Measurements from ENCODE around the gene C15orf39.
"Not testable (repeated sequence)": the region's sequence is repeated elsewhere in the genome, so short reads cannot be mapped to it uniquely, and the experiment has no call there.

The C15orf39 gene

GRCh38 chr15:75231836-75232235 is 30.2 kb downstream of the C15orf39 start:
- no peak for DNase-seq (ENCODE audit: low read depth)

GRCh38 chr15:75232252-75232813 is 30.7 kb downstream of the C15orf39 start:
- no peak for DNase-seq (ENCODE audit: low read depth)

- DNase-seq (ENCODE audit: low read depth) = no peak
Measured at GRCh38 chr15:75232826-75233503, 31.3 kb downstream of the C15orf39 start.

DNA sequence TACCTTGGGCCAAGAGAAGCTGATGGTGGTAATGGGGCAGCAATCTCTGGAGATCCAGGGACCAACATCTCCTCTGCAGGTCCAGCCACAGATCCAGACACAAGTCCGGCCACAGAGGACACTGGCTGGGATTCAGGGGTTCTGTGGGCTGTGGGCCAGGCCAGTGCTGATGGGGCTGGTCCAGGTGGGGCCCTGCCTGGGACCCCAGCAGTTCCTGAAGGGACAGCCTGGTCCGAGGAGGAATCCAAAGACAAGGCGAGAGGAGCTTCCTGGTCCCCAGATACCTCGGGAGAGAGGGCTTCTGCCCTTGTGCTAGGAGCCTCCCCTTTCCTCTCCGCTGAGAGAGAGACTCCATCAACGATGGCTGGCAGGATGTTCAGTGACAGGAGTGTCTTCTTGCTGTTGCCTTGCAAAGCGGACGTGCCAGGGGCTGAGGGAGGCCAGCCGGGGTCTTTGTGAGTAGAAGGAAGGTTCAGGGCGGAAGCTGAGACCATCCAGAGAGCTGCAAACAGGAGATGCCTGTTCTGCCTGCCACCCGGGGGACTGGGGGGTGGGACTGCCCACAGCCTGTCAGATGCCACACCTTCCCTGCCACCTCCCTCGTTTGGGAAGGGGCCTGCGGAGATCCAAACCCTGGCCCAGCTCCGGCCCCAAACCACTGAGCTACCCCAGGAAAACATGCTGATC is 32.0 kb downstream of the C15orf39 start:
- DNase-seq (ENCODE audit: low read depth) = no peak

DNA sequence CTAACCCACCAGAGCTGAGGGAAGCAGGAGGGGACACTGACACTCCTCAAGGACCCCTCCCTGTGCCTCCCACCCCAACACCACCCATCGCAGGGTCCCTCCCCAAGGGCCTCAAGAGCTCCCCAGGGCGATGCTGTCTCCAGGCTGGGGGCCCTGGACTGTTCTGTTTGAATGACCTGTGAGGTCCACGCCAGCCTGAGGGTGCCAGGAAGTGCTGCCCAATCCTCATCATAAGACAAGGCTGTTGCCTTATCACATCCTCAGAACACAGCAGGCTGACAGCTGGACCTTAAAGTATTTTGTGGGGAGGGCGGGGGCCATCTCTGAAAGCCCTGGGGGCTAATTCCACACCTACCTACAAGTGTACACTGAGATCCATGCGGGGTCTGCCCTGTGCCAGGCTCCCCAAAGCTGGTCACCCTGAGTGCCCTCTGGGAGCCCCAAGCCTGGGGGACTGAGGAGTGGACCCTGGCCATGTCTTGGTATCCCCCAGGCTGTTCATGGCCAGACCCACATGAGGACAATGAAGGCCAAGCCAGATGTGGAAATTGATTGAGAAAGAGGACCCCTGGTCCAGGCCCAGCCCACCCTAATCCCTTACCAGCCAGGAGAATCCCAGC is 32.6 kb downstream of the C15orf39 start:
- DNase-seq (ENCODE audit: low read depth) = no peak

DNA sequence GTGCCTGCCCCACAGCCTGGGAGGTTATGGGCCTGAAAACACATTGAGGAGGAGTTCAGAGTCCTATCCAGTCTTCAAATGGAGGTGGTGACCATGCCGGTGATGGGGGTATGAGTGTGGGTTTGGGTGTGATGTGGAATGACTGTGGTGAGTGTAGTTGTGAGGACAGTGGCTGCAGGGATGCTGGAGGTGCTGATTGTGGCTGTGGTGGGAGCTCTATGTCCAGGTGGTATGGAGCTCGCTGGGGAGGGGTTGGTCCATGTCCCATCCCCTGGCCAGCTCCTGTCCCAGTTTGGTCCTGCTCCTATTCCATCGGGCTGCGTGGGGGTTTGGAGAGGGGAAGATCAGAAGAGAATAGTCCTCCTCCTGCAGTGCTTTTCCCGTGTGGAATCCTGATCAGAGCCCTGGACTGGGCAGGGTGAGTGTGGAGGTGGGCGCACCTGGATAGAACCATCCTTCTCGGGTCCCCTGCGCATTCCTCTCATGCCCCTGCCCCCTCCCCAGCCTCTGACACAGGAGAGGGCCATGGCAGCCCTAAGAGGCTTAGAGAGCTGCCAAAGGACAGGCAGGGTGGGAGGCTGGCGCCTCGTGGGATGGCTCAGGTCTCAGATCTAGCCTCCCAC is 33.5 kb downstream of the C15orf39 start:
- no peak for DNase-seq (ENCODE audit: low read depth)

DNA sequence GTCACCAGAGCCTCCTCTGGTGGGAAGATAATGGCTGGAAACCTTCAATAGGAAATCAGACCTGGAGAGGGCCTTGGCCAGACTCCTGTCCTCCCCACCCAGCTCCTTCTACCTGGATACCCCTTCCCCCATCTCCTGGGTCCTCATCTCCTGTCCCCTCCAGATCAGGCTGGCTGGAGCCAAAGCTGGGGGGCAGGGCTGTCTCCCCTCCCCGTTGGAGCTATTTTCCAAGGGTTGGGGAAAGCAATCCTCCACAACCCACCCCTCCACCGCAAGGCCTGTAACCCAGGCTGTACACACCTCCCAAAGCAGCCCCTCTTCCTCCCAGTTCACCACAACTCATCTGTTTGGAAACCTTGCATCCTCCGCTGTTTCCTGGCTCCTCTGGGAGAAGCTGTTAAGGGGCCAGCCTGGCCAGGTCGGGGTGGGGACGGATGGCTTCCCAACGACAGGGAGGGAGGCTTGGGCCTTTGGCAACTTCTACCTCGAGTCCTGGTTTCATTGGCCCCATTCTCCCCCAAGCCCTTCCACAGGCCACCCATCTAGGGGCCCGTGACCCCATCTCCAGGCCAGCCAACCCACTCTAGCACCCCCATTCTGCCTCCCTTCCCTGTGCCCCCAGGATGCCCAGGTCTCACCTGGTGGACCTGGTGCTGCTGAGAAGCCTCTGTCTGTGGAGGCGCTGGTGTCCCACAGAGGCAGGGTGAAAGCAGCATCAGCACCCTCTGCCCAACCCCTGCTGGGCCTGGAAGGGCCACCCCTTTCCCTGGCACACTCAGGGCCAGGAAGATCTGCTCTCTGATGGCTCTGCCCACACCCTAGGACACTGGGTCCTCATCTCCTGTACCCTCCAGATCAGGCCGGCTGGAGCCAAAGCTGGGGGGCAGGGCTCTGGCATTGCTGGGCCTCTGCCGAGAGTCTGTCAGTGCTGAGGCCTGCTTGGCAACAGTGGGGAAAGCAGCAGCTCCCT is 34.4 kb downstream of the C15orf39 start:
- no peak for DNase-seq (ENCODE audit: low read depth)

DNA sequence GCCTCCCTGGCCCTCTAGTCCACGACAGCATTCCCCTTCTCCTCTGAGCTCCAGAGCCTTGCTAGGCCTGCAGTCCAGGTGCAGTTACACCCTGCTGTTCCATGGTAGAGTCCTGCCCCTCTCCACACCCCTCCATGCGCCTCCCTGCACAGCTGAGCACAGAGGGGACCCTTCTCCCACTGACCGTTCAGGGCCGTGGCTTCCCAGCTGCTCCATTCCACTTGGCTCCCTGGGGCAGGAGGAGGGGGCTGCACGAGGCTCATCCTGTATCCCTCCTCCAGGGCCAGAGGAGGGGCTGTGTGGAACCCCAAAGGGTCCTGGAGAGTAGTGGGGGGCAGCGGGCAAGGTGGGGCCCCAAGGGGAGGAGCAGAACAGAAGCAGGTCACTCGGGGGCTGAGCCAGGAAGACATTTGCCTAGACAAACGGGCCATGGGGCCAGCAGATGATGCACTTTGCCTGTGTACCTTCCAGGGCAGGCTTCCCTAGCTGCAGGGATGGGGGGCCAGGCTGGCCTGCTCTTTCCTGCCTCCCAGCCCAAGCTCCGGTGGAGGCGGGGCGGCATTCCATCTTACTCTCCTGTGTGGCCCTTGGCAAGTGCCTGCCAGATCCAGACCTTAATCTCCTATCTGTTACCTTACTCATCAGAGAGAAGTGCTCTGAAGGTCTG is 35.8 kb downstream of the C15orf39 start:
- DNase-seq (ENCODE audit: low read depth) = no peak

GRCh38 chr15:75238150-75238549 is 36.5 kb downstream of the C15orf39 start:
- DNase-seq (ENCODE audit: low read depth) = no peak

- DNase-seq (ENCODE audit: low read depth) = not testable (repeated sequence)
Measured at GRCh38 chr15:75245741-75246140, 44.1 kb downstream of the C15orf39 start.

DNA sequence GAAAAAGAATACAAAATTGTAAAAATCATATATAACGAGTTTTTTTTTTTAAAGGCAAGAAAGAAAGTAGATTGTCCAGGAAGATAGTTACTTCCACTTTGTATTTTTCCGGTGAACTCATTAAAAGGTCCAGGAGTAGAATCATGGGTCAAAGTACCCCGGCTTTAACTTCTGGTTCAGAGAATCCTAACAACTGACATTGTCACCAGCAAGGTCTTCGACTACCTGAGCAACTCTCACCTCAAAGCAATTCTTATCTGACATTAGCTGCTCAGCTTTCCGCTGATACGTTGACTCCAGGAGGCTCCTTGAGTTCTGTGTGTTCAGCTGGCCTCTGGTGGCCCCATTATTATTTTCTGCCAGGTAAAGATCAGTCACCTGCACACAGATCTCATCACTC is 47.3 kb downstream of the C15orf39 start:
- DNase-seq (ENCODE audit: low read depth) = not testable (repeated sequence)

DNA sequence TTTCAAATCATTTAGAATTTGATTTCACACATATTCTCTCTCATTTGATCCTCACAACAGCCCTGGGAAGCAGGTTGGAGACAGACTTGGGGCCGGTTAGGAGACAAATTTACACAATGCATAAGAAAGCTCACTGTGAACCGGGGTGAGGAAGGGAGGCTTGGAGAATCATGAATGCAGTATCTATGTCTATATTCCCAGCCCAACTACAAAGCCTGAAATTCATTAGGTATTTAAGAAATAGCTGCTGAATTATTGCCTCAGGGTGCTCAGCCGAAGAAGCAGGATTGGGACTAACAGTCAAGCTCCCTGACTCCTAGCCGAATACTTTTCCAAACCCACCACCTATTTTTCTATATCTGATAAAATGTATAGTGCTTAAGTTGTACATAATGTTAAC is 48.0 kb downstream of the C15orf39 start:
- DNase-seq (ENCODE audit: low read depth) = no peak

DNA sequence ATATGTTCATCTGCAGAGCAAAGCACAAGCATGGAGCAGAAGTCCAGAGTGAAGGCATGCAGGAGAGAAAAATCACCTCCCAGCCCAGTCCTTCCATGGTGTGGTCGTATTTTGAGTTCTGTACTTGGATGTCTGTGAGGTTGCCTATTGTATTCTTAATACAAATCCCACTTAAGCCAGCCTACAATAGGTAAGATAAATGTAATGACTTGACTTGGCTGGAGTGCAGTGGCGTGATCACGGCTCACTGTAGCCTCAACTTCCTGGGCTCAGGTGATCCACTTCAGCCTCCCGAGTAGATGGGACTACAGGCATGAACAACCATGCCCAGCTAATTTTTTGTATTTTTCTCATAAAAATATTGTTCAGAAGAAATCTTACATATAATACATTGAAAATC is 49.7 kb downstream of the C15orf39 start:
- DNase-seq (ENCODE audit: low read depth) = not testable (repeated sequence)

DNA sequence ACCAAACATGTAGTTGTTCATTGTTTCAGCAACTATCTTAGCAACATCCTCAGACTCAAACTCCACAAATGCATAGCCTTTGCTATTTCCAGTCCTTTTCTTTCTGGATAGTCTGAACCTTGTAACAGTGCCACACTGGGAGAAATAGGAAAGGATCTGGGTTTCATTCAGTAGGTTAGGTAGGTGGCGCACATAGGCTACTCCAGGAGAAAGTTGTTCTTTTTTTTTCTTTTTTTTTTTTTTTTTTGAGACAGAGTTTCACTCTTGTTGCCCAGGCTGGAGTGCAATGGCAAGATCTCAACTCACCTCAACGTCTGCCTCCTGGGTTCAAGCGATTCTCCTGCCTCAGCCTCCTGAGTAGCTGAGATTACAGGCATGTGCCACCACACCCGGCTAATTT is 50.6 kb downstream of the C15orf39 start:
- not testable (repeated sequence) for DNase-seq (ENCODE audit: low read depth)

GRCh38 chr15:75258034-75258433 is 56.4 kb downstream of the C15orf39 start, which contains the start of gene GOLGA6C:
GOLGA6C (plus strand) TSS chr15:75258334; CDS start chr15:75258599, 265 bp downstream.
- DNase-seq (ENCODE audit: low read depth) = not testable (repeated sequence)

GRCh38 chr15:75258620-75259343 is 57.1 kb downstream of the C15orf39 start:
- not testable (repeated sequence) for DNase-seq (ENCODE audit: low read depth)

GRCh38 chr15:75259873-75260272 is 58.2 kb downstream of the C15orf39 start:
- DNase-seq (ENCODE audit: low read depth) = not testable (repeated sequence)

Data from stromal cell of bone marrow (primary cell).